HepG2 (cell line): Measurements from ENCODE around the gene NME1. TPM values are rescaled to one million over a fixed set of nuclear protein-coding genes. Genes with fewer than 3 reads are reported as not detected.

Experiments used
- ATF7 ChIP-seq, 2 experiments: fragments of 450-650 bp in 1 of 2; sonication (generic) in 1 of 2; formaldehyde crosslinking in 1 of 2; IDR thresholded peaks; 2 replicates each; pipeline versions ENCODE4 v1.4.0 to v1.6.1; 2016 to 2020; ENCODE audit warnings: antibody characterized with exemption in 1 of 2, mild to moderate bottlenecking in 1 of 2, missing genetic modification reagents in 1 of 2
- IRF2 ChIP-seq: IDR thresholded peaks from 2 replicates; pipeline ENCODE4 v1.6.1; 2018; ENCODE audit warnings: missing genetic modification reagents, missing compliant biosample characterization
- KLF16 ChIP-seq, 2 experiments: sonication (generic) in 1 of 2; formaldehyde crosslinking in 1 of 2; IDR thresholded peaks; 2 replicates each; pipeline versions ENCODE4 v1.6.1 to v1.8.0; 2016 to 2023; ENCODE audit warnings: missing genetic modification reagents in 2 of 2, missing compliant biosample characterization in 1 of 2
- MED1 ChIP-seq: sonication (generic); formaldehyde crosslinking; IDR thresholded peaks from 2 replicates; pipeline ENCODE4 v1.4.0; 2020; ENCODE audit warnings: missing genetic modification reagents
- NRL ChIP-seq: sonication (generic); formaldehyde crosslinking; IDR thresholded peaks from 2 replicates; pipeline ENCODE4 v1.5.0; 2020; ENCODE audit warnings: missing genetic modification reagents, mild to moderate bottlenecking, moderate library complexity, borderline replicate concordance
- THAP9 ChIP-seq: sonication (generic); formaldehyde crosslinking; IDR thresholded peaks from 2 replicates; pipeline ENCODE4; 2020; ENCODE audit warnings: missing genetic modification reagents, mild to moderate bottlenecking, borderline replicate concordance
- ZBED4 ChIP-seq: sonication (generic); formaldehyde crosslinking; IDR thresholded peaks from 2 replicates; pipeline ENCODE4 v1.4.0; 2020; ENCODE audit warnings: missing genetic modification reagents, borderline replicate concordance
- ZNF337 ChIP-seq: sonication (generic); formaldehyde crosslinking; IDR thresholded peaks from 2 replicates; pipeline ENCODE4 v1.5.1; 2020; ENCODE audit warnings: missing genetic modification reagents, low read depth, mild to moderate bottlenecking, borderline replicate concordance
- ZNF501 ChIP-seq: sonication (generic); formaldehyde crosslinking; IDR thresholded peaks from 2 replicates; pipeline ENCODE4 v1.5.1; 2020; ENCODE audit warnings: mild to moderate bottlenecking, moderate library complexity, missing genetic modification reagents
- ZNF503 ChIP-seq: sonication (generic); formaldehyde crosslinking; IDR thresholded peaks from 2 replicates; pipeline ENCODE4 v1.4.0; 2020; ENCODE audit warnings: missing genetic modification reagents
- ZNF570 ChIP-seq: sonication (generic); formaldehyde crosslinking; IDR thresholded peaks from 2 replicates; pipeline ENCODE4 v1.4.0; 2020; ENCODE audit warnings: mild to moderate bottlenecking, missing genetic modification reagents, borderline replicate concordance
- ZNF614 ChIP-seq: IDR thresholded peaks from 2 replicates; pipeline ENCODE4 v1.6.1; 2018; ENCODE audit warnings: missing biosample characterization, missing genetic modification reagents, inconsistent platforms, borderline replicate concordance
- ZSCAN22 ChIP-seq: sonication (generic); formaldehyde crosslinking; IDR thresholded peaks from 2 replicates; pipeline ENCODE4 v1.4.0; 2020; ENCODE audit warnings: mild to moderate bottlenecking, missing genetic modification reagents
- ZSCAN25 ChIP-seq: sonication (generic); formaldehyde crosslinking; IDR thresholded peaks from 2 replicates; pipeline ENCODE4 v1.8.0; 2022; ENCODE audit warnings: mild to moderate bottlenecking, missing genetic modification reagents
- polyA plus RNA-seq, 8 experiments: library from polyadenylated mRNA; depleted of rRNA in 3 of 8; stranded (reverse) in 7 of 8; unstranded in 1 of 8; fragments of >200 nt; fragmentation: Illumina TruSeq in 4 of 8; extraction: Trizol in 4 of 8; gene quantifications; 2 replicates each; pipeline versions ENCODE4 v1.2.1 to v1.2.3, GENCODE V29; 2011 to 2016; ENCODE audit warnings: low read depth in 4 of 8, missing spikeins in 1 of 8, mixed read lengths in 1 of 8; ENCODE audit not compliant: insufficient read depth in 1 of 8
- total RNA-seq, 5 experiments: library from RNA; depleted of rRNA; stranded (reverse); fragments of >200 nt; fragmentation: Illumina TruSeq; extraction: Trizol; gene quantifications; 2 replicates each; pipeline ENCODE4 v1.2.3, GENCODE V29; 2016; ENCODE audit warnings: low read depth in 1 of 5
- TF ChIP-seq, protein P1 (sequence below): IDR thresholded peaks from 2 replicates; pipeline ENCODE4 v1.6.1; 2012; ENCODE audit warnings: inconsistent platforms
- TF ChIP-seq, protein P2 (sequence below): IDR thresholded peaks from 2 replicates; pipeline ENCODE4 v1.6.1; 2016; ENCODE audit warnings: missing compliant biosample characterization, missing genetic modification reagents, borderline replicate concordance

NME1 gene
- total and polyA plus RNA-seq, 2 of the 13 experiments (the other 11 are each of a cell fraction or from before 2014, with no cell fraction given), result 295 to 516 TPM

DNA sequence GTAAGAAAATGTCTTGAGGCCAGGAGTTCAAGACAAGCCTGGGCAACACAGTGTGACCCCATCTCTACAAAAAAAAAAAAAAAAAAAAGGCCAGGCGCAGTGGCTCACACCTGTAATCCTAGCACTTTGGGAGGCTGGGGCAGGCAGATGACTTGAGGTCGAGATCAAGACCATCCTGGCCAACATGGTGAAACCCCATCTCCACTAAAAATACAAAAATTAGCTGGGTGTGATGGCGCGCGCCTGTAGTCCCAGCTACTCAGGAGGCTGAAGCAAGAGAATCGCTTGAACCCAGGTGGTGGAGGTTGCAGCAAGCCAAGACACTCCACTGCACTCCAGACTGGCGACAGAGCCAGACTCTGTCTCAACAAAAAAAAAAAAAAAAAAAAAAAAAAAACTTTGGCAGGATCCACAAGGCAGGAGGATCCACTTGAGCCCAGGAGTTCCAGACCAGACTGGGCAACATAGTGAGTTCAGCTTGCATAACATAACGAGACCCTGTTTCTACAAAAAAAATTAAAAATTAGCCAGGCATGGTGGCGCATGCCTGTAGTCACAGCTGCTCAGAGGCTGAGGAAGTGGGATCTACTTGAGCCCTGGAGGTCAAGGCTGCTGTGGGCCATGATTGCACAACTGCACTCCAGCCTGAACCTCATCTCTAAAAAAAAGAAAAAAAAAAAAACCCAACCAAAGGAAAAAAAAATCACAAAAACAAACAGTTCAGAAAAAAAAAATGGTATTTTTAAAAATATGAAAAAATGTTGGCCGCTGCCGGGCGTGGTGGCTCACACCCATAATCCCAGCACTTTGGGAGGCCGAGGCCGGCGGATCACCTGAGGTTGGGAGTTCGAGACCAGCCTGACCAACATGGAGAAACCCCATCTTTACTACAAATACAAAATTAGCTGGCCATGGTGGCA lies 40.8 kb upstream of the NME1 start (continued):
- TF ChIP-seq ZSCAN22 (CRISPR knock-in tag) (0 out of 2 replicates have a peak, but pooled peaks have one; percentile 31), ZNF614 (CRISPR knock-in tag) (peak; percentile 90; the same call in 1 of the 2 replicates), ZSCAN25 (CRISPR knock-in tag) (peak; percentile 30; the same call in 1 of the 2 replicates), ATF7 (IDR thresholded peaks at IDR 0.05) (0 out of 2 replicates have a peak, but pooled peaks have one; percentile 15), ATF7 (CRISPR knock-in tag; IDR thresholded peaks at IDR 0.05) (peak; percentile 45; the same call in 1 of the 2 replicates), IRF2 (CRISPR knock-in tag) (peak; percentile 91), ZBED4 (CRISPR knock-in tag) (peak; percentile 68; the same call in 1 of the 2 replicates), ZNF503 (CRISPR knock-in tag) (peak; percentile 79; the same call in 1 of the 2 replicates), KLF16 (CRISPR knock-in tag; IDR thresholded peaks at IDR 0.05) (peak in 1 of 2 experiments; percentile 74; a peak in 1 of 4 replicates), MED1 (CRISPR knock-in tag) (peak; percentile 94), ZNF570 (CRISPR knock-in tag) (0 out of 2 replicates have a peak, but pooled peaks have one; percentile 63), NRL (0 out of 2 replicates have a peak, but pooled peaks have one; percentile 26), THAP9 (CRISPR knock-in tag) (peak; percentile 63; the same call in 1 of the 2 replicates), ZNF501 (CRISPR knock-in tag) (peak; percentile 89), ZNF337 (CRISPR knock-in tag) (peak; percentile 86; the same call in 1 of the 2 replicates)
- TF ChIP-seq, protein P1, sequence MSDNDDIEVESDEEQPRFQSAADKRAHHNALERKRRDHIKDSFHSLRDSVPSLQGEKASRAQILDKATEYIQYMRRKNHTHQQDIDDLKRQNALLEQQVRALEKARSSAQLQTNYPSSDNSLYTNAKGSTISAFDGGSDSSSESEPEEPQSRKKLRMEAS, result peak; percentile 50
- TF ChIP-seq, protein P2, sequence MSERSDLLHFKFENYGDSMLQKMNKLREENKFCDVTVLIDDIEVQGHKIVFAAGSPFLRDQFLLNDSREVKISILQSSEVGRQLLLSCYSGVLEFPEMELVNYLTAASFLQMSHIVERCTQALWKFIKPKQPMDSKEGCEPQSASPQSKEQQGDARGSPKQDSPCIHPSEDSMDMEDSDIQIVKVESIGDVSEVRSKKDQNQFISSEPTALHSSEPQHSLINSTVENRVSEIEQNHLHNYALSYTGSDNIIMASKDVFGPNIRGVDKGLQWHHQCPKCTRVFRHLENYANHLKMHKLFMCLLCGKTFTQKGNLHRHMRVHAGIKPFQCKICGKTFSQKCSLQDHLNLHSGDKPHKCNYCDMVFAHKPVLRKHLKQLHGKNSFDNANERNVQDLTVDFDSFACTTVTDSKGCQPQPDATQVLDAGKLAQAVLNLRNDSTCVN (CRISPR knock-in tag), result 0 out of 2 replicates have a peak, but pooled peaks have one; percentile 46
